ENCODE data around the gene ULBP1.

GRCh38 chr6:149961728-149962425, 1.9 kb upstream of the ULBP1 start:
- TF ChIP-seq CTCF (IDR thresholded peaks at IDR 0.05; ENCODE audit: low read length) = peak; percentile 50
- TF ChIP-seq EZH2 (IDR thresholded peaks at IDR 0.05; ENCODE audit: borderline replicate concordance, low read length) = no peak

Data from OCI-LY1 (cell line).